MCF 10A (cell line): ENCODE data around the gene STKLD1. TPM values are rescaled to one million over a fixed set of nuclear protein-coding genes. Genes with fewer than 3 reads are reported as not detected.

Source experiments
- BruUV-seq: library from RNA; stranded (reverse); fragments of 400-500 nt; replicated peaks from 2 replicates; lab custom pipeline; 2021; lab: Mats Ljungman, UMichigan
- CTCF ChIA-PET: fragments of 300-600 bp; sonication (Branson Sonifier 250); formaldehyde crosslinking; extraction: SDS; loops from one replicate; lab custom pipeline; 2021; ENCODE audit warnings: antibody characterized with exemption, inconsistent platforms; lab: Yijun Ruan, JAX
- POLR2A ChIA-PET: fragments of 300-600, 350-650 bp; sonication (Branson Sonifier 250); formaldehyde crosslinking; extraction: SDS; loops from one replicate; lab custom pipeline; 2020; ENCODE audit warnings: antibody characterized with exemption, inconsistent platforms; lab: Yijun Ruan, JAX
- DNase-seq: peaks from one replicate; pipeline ENCODE4 v3.0.0-alpha.2; 2018; ENCODE audit not compliant: unreplicated experiment
- H3K27ac Mint-ChIP-seq: one replicate; pipeline ENCODE4 v1.8.0; 2022; ENCODE audit warnings: mild to moderate bottlenecking, low read depth, mixed read lengths; ENCODE audit not compliant: unreplicated experiment
- H3K27me3 Mint-ChIP-seq: one replicate; pipeline ENCODE4 v1.8.0; 2022; ENCODE audit warnings: mixed read lengths; ENCODE audit not compliant: insufficient read depth, unreplicated experiment
- H3K36me3 Mint-ChIP-seq: one replicate; pipeline ENCODE4 v1.8.0; 2022; ENCODE audit warnings: mild to moderate bottlenecking, moderate library complexity, mixed read lengths; ENCODE audit not compliant: insufficient read depth, unreplicated experiment
- H3K4me1 Mint-ChIP-seq: one replicate; pipeline ENCODE4 v1.8.0; 2022; ENCODE audit warnings: mixed read lengths; ENCODE audit not compliant: insufficient read depth, unreplicated experiment
- H3K4me3 Mint-ChIP-seq: one replicate; pipeline ENCODE4 v1.8.0; 2022; ENCODE audit warnings: mild to moderate bottlenecking, moderate library complexity, mixed read lengths; ENCODE audit not compliant: unreplicated experiment
- H3K9me3 Mint-ChIP-seq: one replicate; pipeline ENCODE4 v1.8.0; 2022; ENCODE audit warnings: mixed read lengths; ENCODE audit not compliant: unreplicated experiment
- CTCF ChIP-seq: fragments of 200-600 bp; IDR thresholded peaks from one replicate; pipeline ENCODE4 v1.8.0; 2022; ENCODE audit warnings: antibody characterized with exemption, mild to moderate bottlenecking; ENCODE audit not compliant: unreplicated experiment
- intact Hi-C: fragments of 100-400 bp; cut with micrococcal nuclease; formaldehyde crosslinking; loops from 2 replicates; pipeline ENCODE4 v1.14.1; 2022
- total RNA-seq: library from RNA; stranded (reverse); gene quantifications from 2 replicates; pipeline ENCODE4 v1.2.3, GENCODE V29; 2022

The STKLD1 gene
- total RNA-seq, 1 experiment from 2014 or later: 1.3 TPM

- intact Hi-C loops: no loop called here
- no peaks in the 10 kb centered on the region for H3K9me3 Mint-ChIP-seq
- peak within 1 kb of the TSS; percentile 81 for H3K27ac Mint-ChIP-seq
- no peaks in the 10 kb centered on the region for H3K27me3 Mint-ChIP-seq
- ChIA-PET POLR2A (interaction anchor here (0.7 to 2.6 kb wide), 7 partner anchors 11 to 81 kb away, joined by 3 to 33 read pairs (median 4); partner anchors contain the start of genes MED22, REXO4, RPL7A and SURF1), CTCF (interaction anchor here (0.6 to 1.1 kb wide), 2 partner anchors 68 to 487 kb away, joined by 3 to 4 read pairs; no protein-coding TSS in a partner anchor)
- DNase-seq: peak; percentile 91
- no peak for TF ChIP-seq CTCF
- peak within 1 kb of the TSS; percentile 93 for H3K4me3 Mint-ChIP-seq
- BruUV-seq: TSS peak; percentile 87
- H3K4me1 Mint-ChIP-seq: peaks cover 6% of the 10 kb centered on the region
- peaks cover 50% of the 10 kb centered on the region for H3K36me3 Mint-ChIP-seq
These were observed 40.0 kb upstream of the STKLD1 start, which contains the start of gene SURF6 for GRCh38 chr9:133335924-133336811. SURF6 (minus strand) TSS chr9:133336188; CDS start chr9:133336132, 56 bp downstream.

GRCh38 chr9:133339641-133340040 is 36.5 kb upstream of the STKLD1 start:
- no peaks in the 10 kb centered on the region for H3K9me3 Mint-ChIP-seq
- H3K36me3 Mint-ChIP-seq: peaks cover 36% of the 10 kb centered on the region
- no TSS peak for BruUV-seq
- no peak for DNase-seq
- H3K4me3 Mint-ChIP-seq: no peak overlapping the region
- H3K27ac Mint-ChIP-seq: no peak overlapping the region
- ChIA-PET POLR2A (interaction anchor here (1.0 to 1.6 kb wide), 3 partner anchors 8 to 79 kb away, joined by 3 to 11 read pairs (median 3); partner anchors contain the start of genes MED22 and RPL7A), CTCF (interaction anchor here (0.7 to 1.1 kb wide), 3 partner anchors 10 to 317 kb away, joined by 3 to 5 read pairs (median 4); no protein-coding TSS in a partner anchor)
- no peak for TF ChIP-seq CTCF
- H3K4me1 Mint-ChIP-seq: peaks cover 6% of the 10 kb centered on the region
- H3K27me3 Mint-ChIP-seq: no peaks in the 10 kb centered on the region
- intact Hi-C loops: no loop called here

- BruUV-seq: no TSS peak
- TF ChIP-seq CTCF: no peak
- no peaks in the 10 kb centered on the region for H3K27me3 Mint-ChIP-seq
- ChIA-PET CTCF (interaction anchor here (0.7 kb wide), 1 partner anchor 318 kb away, joined by 3 read pairs; no protein-coding TSS in a partner anchor), POLR2A (interaction anchor here (1.0 to 1.6 kb wide), 2 partner anchors 8 to 14 kb away, joined by 3 to 11 read pairs; partner anchors contain the start of genes MED22 and RPL7A)
- no peaks in the 10 kb centered on the region for H3K9me3 Mint-ChIP-seq
- H3K36me3 Mint-ChIP-seq: peaks cover 35% of the 10 kb centered on the region
- intact Hi-C loops: no loop called here
- no peak overlapping the region for H3K27ac Mint-ChIP-seq
- no peak for DNase-seq
- H3K4me1 Mint-ChIP-seq: peaks cover 4% of the 10 kb centered on the region
- no peak overlapping the region for H3K4me3 Mint-ChIP-seq
These were observed 35.9 kb upstream of the STKLD1 start for GRCh38 chr9:133340256-133340655.

GRCh38 chr9:133340916-133341315 is 35.2 kb upstream of the STKLD1 start:
- Mint-ChIP-seq H3K4me1 (no peaks in the 10 kb centered on the region), H3K9me3 (no peaks in the 10 kb centered on the region), H3K4me3 (no peak overlapping the region), H3K27me3 (no peaks in the 10 kb centered on the region), H3K27ac (no peak overlapping the region), H3K36me3 (peaks cover 30% of the 10 kb centered on the region)
- no peak for TF ChIP-seq CTCF
- POLR2A ChIA-PET: interaction anchor here (0.6 kb wide), 1 partner anchor 334 kb away, joined by 3 read pairs; no protein-coding TSS in a partner anchor
- CTCF ChIA-PET: no interaction called here
- no TSS peak for BruUV-seq
- intact Hi-C loops: no loop called here
- DNase-seq: no peak
